ENCODE measurements around the gene CAMK2A. TPM values are rescaled to one million over a fixed set of nuclear protein-coding genes. Genes with fewer than 3 reads are reported as not detected.

CAMK2A gene
- total and polyA plus RNA-seq, 11 donors: 3.2 to 26.0 (median 15.2) TPM

GRCh38 chr5:150242251-150242894 is 47.2 kb downstream of the CAMK2A start:
- Histone ChIP-seq H3K9me3 (no peaks in the 10 kb centered on the region), H3K4me1 (peaks cover 0 to 32% (median 7%) of the 10 kb centered on the region in 12 donors), H3K27ac (no peak overlapping the region), H3K27me3 (no peaks in the 10 kb centered on the region), H3K4me3 (no peak overlapping the region), H3K36me3 (no peaks in the 10 kb centered on the region)
- WGBS, 4 donors: 86 to 88% (median 87%) methylated on average over 11 of the region's 11 CpGs
- intact Hi-C loops (cut with DNase I): loop anchor here in 1 of 10 donors (10.0 kb wide), 1 partner anchor 112 kb away; the partner anchor contains the start of gene TCOF1
- no peak for DNase-seq
- no peak for TF ChIP-seq POLR2A (IDR thresholded peaks at IDR 0.05)
- TF ChIP-seq CTCF (IDR thresholded peaks at IDR 0.05): no peak
- ATAC-seq: no peak

- 52 to 61% (median 56%) methylated on average over 14 of the region's 14 CpGs for WGBS, 4 donors
- H3K4me1 ChIP-seq: peaks cover 0 to 27% (median 7%) of the 10 kb centered on the region in 12 donors
- ATAC-seq: no peak
- no peak overlapping the region for H3K4me3 ChIP-seq
- intact Hi-C loops (cut with DNase I): loop anchor here in 1 of 10 donors (10.0 kb wide), 1 partner anchor 113 kb away; the partner anchor contains the start of gene TCOF1
- no peaks in the 10 kb centered on the region for H3K27me3 ChIP-seq
- no peaks in the 10 kb centered on the region for H3K9me3 ChIP-seq
- TF ChIP-seq POLR2A (IDR thresholded peaks at IDR 0.05) (no peak), CTCF (IDR thresholded peaks at IDR 0.05) (no peak)
- H3K36me3 ChIP-seq: no peaks in the 10 kb centered on the region
- H3K27ac ChIP-seq: no peak overlapping the region
- DNase-seq: no peak
Observed at GRCh38 chr5:150241298-150242160, 48.0 kb downstream of the CAMK2A start.

DNA sequence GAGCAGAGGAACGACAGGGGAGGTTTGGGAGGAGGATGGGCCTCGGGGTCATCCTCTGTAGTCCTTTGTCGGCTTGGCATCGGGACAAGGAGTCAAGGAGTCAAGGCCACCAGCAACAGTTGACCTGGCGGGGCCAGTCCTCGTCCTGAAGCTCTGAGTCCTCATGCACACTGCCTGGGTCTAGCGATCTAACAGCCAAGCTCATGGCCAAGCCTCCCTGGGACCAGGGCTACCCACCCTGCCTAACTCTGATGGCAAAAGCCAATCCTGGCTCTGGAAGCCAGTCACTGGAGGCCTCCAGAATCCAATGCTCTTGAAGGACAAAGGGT is 49.8 kb downstream of the CAMK2A start:
- H3K9me3 ChIP-seq: no peaks in the 10 kb centered on the region
- intact Hi-C loops (cut with DNase I): loop anchor here in 1 of 10 donors (10.0 kb wide), 1 partner anchor 115 kb away; the partner anchor contains the start of gene TCOF1
- H3K27me3 ChIP-seq: no peaks in the 10 kb centered on the region
- WGBS, 4 donors: 92 to 93% (median 92%) methylated on average over 7 of the region's 7 CpGs
- H3K4me3 ChIP-seq: no peak overlapping the region
- DNase-seq (no peak), ATAC-seq (no peak)
- H3K27ac ChIP-seq: no peak overlapping the region
- TF ChIP-seq CTCF (IDR thresholded peaks at IDR 0.05): no peak
- H3K4me1 ChIP-seq: peaks cover 0 to 10% (median 0%) of the 10 kb centered on the region in 12 donors
- H3K36me3 ChIP-seq: no peaks in the 10 kb centered on the region

DNA sequence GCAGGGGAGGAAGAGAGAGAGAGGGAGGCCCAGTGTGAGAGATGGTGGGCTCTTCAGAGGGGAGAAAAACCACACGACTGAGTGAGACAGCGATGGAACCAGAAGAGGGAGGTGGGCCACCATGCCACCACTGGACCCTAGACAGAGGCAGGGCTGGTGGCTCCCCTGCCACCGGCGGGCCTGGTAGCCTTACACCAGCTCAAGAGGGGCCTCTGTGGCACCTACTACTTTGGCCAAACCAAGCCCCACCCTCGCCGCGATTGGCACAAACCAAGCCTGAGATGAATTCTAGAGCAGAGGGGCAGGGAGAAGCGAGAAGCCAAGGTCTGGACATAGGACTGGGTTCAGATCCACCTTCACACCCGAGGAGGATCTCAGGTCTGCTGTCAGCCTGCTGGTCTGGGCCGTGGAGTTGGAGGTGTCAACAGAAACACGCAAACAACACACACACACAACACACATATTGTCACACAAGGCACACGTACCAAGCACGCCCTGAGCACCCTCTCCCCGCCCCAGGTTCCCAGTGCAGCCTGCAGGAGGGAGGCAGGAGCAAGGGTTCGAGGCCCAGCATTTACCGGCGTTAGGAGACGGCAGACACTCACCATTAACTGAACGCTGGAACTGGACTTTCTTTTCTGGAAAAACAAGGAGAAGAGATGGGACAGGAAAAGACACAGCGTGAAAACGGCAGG is 50.3 kb downstream of the CAMK2A start:
- 89 to 93% (median 92%) methylated on average over 21 of the region's 21 CpGs for WGBS, 4 donors
- no peak for DNase-seq
- Histone ChIP-seq H3K4me3 (no peak overlapping the region), H3K4me1 (peaks cover 0 to 10% (median 0%) of the 10 kb centered on the region in 12 donors), H3K27me3 (no peaks in the 10 kb centered on the region), H3K27ac (no peak overlapping the region), H3K36me3 (no peaks in the 10 kb centered on the region), H3K9me3 (no peaks in the 10 kb centered on the region)
- intact Hi-C loops (cut with DNase I): no loop called here
- no peak for ATAC-seq
- TF ChIP-seq POLR2A (IDR thresholded peaks at IDR 0.05) (no peak), CTCF (IDR thresholded peaks at IDR 0.05) (no peak)
